ENCODE measurements around the gene STXBP2. TPM values are rescaled to one million over a fixed set of nuclear protein-coding genes. Genes with fewer than 3 reads are reported as not detected.

STXBP2 gene
- total RNA-seq, 1 donor from 2014 or later: 83.4 TPM

Other genes with a start within 250 kb of the STXBP2 start
- 1.1 and 1.2 TPM in 2 replicates for gene PEX11G, start 148.1 kb upstream of the STXBP2 start, total RNA-seq
- 5.1 and 5.7 TPM in 2 replicates for gene ZNF358, start 121.0 kb upstream of the STXBP2 start, total RNA-seq
- 13.3 and 13.7 TPM in 2 replicates for gene MCOLN1, start 114.5 kb upstream of the STXBP2 start, total RNA-seq
- 122 and 125 TPM in 2 replicates for gene PNPLA6, start 101.4 kb upstream of the STXBP2 start, total RNA-seq
- 0.09 and 0.69 TPM in 2 replicates for gene CAMSAP3, start 41.2 kb upstream of the STXBP2 start, total RNA-seq
- gene XAB2, start 7.6 kb upstream of the STXBP2 start, total RNA-seq: 51.0 and 51.6 TPM in 2 replicates
- 99.2 and 110 TPM in 2 replicates for gene PET100, start 7.3 kb upstream of the STXBP2 start, total RNA-seq
- 1.3 and 1.5 TPM in 2 replicates for gene PCP2, start 3.4 kb upstream of the STXBP2 start, total RNA-seq
- not detected in 2 replicates for gene RETN, start 31.9 kb downstream of the STXBP2 start, total RNA-seq
- not detected in 2 replicates for gene MCEMP1, start 40.0 kb downstream of the STXBP2 start, total RNA-seq
- 82.9 and 84.1 TPM in 2 replicates for gene TRAPPC5, start 43.7 kb downstream of the STXBP2 start, total RNA-seq
- gene FCER2, start 65.0 kb downstream of the STXBP2 start, total RNA-seq: not detected in 2 replicates
- gene CLEC4G, start 95.0 kb downstream of the STXBP2 start, total RNA-seq: not detected in 2 replicates
- gene CD209, start 110.4 kb downstream of the STXBP2 start, total RNA-seq: not detected in 2 replicates
- gene CLEC4M, start 126.1 kb downstream of the STXBP2 start, total RNA-seq: not detected in 2 replicates
- gene EVI5L, start 193.1 kb downstream of the STXBP2 start, total RNA-seq: 4.3 and 5.2 TPM in 2 replicates
- 0.21 TPM in 2 replicates for gene PRR36, start 237.3 kb downstream of the STXBP2 start, total RNA-seq